ENCODE results near the gene LAIR1. TPM values are rescaled to one million over a fixed set of nuclear protein-coding genes. Genes with fewer than 3 reads are reported as not detected.

LAIR1 gene
- polyA plus RNA-seq, 1 of the 3 experiments (the other 2 are of a cell fraction), result not detected

DNA sequence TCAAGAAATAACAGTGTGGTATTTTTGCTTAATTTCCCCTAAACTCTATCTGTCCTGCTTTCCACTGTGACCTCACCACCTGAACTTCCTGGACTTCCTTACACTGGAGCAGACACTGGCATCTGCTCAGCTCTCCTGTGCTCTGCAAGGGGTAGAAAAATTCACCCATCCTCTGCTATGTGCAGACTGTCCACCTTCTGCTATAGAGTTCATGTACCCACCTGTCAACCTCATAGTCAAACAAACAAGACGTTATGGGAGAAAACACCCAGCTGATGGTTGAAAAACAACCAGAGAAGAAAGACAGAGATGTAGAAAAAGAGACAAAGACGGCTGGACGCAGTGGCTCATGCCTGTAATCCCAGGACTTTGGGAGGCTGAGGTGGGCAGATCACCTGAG is 12.2 kb downstream of the LAIR1 start (continued):
- no peak for TF ChIP-seq GATA2 (CRISPR knock-in tag; IDR thresholded peaks at IDR 0.05)
- TF ChIP-seq, protein P1, sequence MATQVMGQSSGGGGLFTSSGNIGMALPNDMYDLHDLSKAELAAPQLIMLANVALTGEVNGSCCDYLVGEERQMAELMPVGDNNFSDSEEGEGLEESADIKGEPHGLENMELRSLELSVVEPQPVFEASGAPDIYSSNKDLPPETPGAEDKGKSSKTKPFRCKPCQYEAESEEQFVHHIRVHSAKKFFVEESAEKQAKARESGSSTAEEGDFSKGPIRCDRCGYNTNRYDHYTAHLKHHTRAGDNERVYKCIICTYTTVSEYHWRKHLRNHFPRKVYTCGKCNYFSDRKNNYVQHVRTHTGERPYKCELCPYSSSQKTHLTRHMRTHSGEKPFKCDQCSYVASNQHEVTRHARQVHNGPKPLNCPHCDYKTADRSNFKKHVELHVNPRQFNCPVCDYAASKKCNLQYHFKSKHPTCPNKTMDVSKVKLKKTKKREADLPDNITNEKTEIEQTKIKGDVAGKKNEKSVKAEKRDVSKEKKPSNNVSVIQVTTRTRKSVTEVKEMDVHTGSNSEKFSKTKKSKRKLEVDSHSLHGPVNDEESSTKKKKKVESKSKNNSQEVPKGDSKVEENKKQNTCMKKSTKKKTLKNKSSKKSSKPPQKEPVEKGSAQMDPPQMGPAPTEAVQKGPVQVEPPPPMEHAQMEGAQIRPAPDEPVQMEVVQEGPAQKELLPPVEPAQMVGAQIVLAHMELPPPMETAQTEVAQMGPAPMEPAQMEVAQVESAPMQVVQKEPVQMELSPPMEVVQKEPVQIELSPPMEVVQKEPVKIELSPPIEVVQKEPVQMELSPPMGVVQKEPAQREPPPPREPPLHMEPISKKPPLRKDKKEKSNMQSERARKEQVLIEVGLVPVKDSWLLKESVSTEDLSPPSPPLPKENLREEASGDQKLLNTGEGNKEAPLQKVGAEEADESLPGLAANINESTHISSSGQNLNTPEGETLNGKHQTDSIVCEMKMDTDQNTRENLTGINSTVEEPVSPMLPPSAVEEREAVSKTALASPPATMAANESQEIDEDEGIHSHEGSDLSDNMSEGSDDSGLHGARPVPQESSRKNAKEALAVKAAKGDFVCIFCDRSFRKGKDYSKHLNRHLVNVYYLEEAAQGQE (IDR thresholded peaks at IDR 0.05; ENCODE audit: low read depth, low read length), result no peak

DNA sequence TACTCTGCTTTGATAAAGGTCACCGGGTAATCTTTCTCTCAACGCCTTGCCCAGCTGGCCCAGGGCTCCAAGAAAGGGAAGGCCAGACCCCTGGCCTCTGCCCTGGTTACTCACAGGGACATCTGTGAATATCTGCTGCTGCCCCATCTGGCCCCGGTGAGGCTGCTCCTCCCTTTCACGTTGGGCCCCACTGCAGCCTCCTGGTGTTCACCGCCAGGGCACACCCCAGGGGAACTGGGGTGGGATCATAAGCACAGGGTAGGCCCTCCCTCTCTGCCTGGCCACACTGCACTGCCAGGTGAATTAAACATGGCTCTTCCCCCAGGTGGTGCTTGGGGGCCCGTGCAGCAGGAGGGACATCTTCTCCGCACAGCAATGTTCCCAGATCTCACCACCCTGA is 12.7 kb downstream of the LAIR1 start:
- CTCF ChIA-PET, result interaction anchor here (0.6 kb wide), 1 partner anchor 68 kb away, joined by 3 read pairs; no protein-coding TSS in a partner anchor
- no peak overlapping the region for H3K9ac ChIP-seq
- H3K4me1 ChIP-seq (ENCODE audit: control insufficient read depth in 1 of 2, insufficient read depth in 2 of 2, low read depth in 1 of 2, low read length in 1 of 2), result no peaks in the 10 kb centered on the region
- DNase-seq, result no peak
- no peaks in the 10 kb centered on the region for H3K9me3 ChIP-seq
- no peak overlapping the region for H3K27ac ChIP-seq (ENCODE audit: low read depth in 2 of 2, low read length in 1 of 2)
- no peaks in the 10 kb centered on the region for H3F3A ChIP-seq (replicated peaks; ENCODE audit: insufficient read depth)
- POLR2A ChIA-PET, result no interaction called here
- no peak overlapping the region for H2AFZ ChIP-seq (ENCODE audit: low read depth)
- no peak overlapping the region for H3K4me2 ChIP-seq
- WGBS (ENCODE audit: low lambda C conversion rate), result 12% methylated on average over 5 of the region's 7 CpGs
- TF ChIP-seq, protein P2, sequence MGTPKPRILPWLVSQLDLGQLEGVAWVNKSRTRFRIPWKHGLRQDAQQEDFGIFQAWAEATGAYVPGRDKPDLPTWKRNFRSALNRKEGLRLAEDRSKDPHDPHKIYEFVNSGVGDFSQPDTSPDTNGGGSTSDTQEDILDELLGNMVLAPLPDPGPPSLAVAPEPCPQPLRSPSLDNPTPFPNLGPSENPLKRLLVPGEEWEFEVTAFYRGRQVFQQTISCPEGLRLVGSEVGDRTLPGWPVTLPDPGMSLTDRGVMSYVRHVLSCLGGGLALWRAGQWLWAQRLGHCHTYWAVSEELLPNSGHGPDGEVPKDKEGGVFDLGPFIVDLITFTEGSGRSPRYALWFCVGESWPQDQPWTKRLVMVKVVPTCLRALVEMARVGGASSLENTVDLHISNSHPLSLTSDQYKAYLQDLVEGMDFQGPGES (IDR thresholded peaks at IDR 0.05; ENCODE audit: low read depth, low read length), result no peak
- TF ChIP-seq MXI1 (IDR thresholded peaks at IDR 0.05; ENCODE audit: low read depth, low read length), result no peak
- no peak overlapping the region for H3K4me3 ChIP-seq (ENCODE audit: low read depth in 2 of 2, low read length in 1 of 2)
- no peaks in the 10 kb centered on the region for H3K36me3 ChIP-seq (replicated peaks in 1 of 2; ENCODE audit: control insufficient read depth in 1 of 2, insufficient read depth in 2 of 2, low read length in 1 of 2)
- H3K27me3 ChIP-seq (ENCODE audit: insufficient read depth), result peaks cover 57% of the 10 kb centered on the region
- no peaks in the 10 kb centered on the region for H3K79me2 ChIP-seq (ENCODE audit: insufficient read depth)
- no peaks in the 10 kb centered on the region for H3K9me2 ChIP-seq
- H4K20me1 ChIP-seq (ENCODE audit: insufficient read depth), result no peaks in the 10 kb centered on the region

DNA sequence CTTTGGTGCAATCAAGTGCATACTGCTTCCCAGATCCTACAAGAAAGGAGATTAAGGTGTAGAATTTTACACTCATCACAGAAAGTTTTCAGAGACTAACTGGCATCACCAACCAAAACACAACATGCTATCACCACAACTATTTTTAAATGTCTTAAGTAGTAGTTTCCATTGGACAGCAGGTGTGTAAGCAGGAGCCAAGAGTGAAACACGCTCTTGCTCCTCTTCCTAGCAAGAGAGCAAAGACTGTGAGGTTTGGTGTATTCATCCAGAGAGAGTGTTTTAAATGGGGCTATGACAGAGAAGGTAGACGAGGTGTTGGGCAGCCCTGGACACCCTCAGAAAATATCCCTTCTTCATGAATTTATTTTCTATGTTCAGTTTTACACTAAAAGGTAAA is 13.3 kb downstream of the LAIR1 start:
- ChIA-PET CTCF (no interaction called here), POLR2A (no interaction called here)
- H2AFZ ChIP-seq (ENCODE audit: low read depth), result no peak overlapping the region
- WGBS (ENCODE audit: low lambda C conversion rate), result 6% methylated on average over 2 of the region's 2 CpGs
- DNase-seq, result no peak
- no peaks in the 10 kb centered on the region for H3F3A ChIP-seq (replicated peaks; ENCODE audit: insufficient read depth)
- H3K4me2 ChIP-seq, result no peak overlapping the region
- no peaks in the 10 kb centered on the region for H3K4me1 ChIP-seq (ENCODE audit: control insufficient read depth in 1 of 2, insufficient read depth in 2 of 2, low read depth in 1 of 2, low read length in 1 of 2)
- peaks cover 52% of the 10 kb centered on the region for H3K27me3 ChIP-seq (ENCODE audit: insufficient read depth)
- no peaks in the 10 kb centered on the region for H4K20me1 ChIP-seq (ENCODE audit: insufficient read depth)
- no peaks in the 10 kb centered on the region for H3K9me2 ChIP-seq
- H3K36me3 ChIP-seq (replicated peaks in 1 of 2; ENCODE audit: control insufficient read depth in 1 of 2, insufficient read depth in 2 of 2, low read length in 1 of 2), result no peaks in the 10 kb centered on the region
- H3K9me3 ChIP-seq, result no peaks in the 10 kb centered on the region
- no peak overlapping the region for H3K27ac ChIP-seq (ENCODE audit: low read depth in 2 of 2, low read length in 1 of 2)
- H3K79me2 ChIP-seq (ENCODE audit: insufficient read depth), result no peaks in the 10 kb centered on the region
- no peak overlapping the region for H3K4me3 ChIP-seq (ENCODE audit: low read depth in 2 of 2, low read length in 1 of 2)
- no peak for TF ChIP-seq RXRA (IDR thresholded peaks at IDR 0.05; ENCODE audit: borderline replicate concordance, low read depth)
- TF ChIP-seq EZH2phosphoT487 (IDR thresholded peaks at IDR 0.05; ENCODE audit: borderline replicate concordance, low read depth), result no peak
- no peak for TF ChIP-seq EP300 (IDR thresholded peaks at IDR 0.05; ENCODE audit: borderline replicate concordance in 1 of 2, low read depth in 1 of 2, low read length in 1 of 2)
- TF ChIP-seq SMC3 (IDR thresholded peaks at IDR 0.05; ENCODE audit: low read depth, low read length), result no peak
- no peak for TF ChIP-seq TCF12 (IDR thresholded peaks at IDR 0.05)
- no peak overlapping the region for H3K9ac ChIP-seq
